ENCODE measurements around the gene ALKBH4.

- no peak for TF ChIP-seq POLR2A (IDR thresholded peaks at IDR 0.05)
- no peak for TF ChIP-seq CTCF (IDR thresholded peaks at IDR 0.05)
Measured at GRCh38 chr7:102412548-102412947, 52.1 kb downstream of the ALKBH4 start.

Data from ovary (tissue), 3 donors.